ENCODE data around the gene DOK6.

DOK6 gene

GRCh38 chr18:69616114-69616513 is 215.4 kb downstream of the DOK6 start:
- DNase-seq (ENCODE audit: low spot score) = no peak
- TF ChIP-seq, protein P1, sequence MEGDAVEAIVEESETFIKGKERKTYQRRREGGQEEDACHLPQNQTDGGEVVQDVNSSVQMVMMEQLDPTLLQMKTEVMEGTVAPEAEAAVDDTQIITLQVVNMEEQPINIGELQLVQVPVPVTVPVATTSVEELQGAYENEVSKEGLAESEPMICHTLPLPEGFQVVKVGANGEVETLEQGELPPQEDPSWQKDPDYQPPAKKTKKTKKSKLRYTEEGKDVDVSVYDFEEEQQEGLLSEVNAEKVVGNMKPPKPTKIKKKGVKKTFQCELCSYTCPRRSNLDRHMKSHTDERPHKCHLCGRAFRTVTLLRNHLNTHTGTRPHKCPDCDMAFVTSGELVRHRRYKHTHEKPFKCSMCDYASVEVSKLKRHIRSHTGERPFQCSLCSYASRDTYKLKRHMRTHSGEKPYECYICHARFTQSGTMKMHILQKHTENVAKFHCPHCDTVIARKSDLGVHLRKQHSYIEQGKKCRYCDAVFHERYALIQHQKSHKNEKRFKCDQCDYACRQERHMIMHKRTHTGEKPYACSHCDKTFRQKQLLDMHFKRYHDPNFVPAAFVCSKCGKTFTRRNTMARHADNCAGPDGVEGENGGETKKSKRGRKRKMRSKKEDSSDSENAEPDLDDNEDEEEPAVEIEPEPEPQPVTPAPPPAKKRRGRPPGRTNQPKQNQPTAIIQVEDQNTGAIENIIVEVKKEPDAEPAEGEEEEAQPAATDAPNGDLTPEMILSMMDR (IDR thresholded peaks at IDR 0.05; ENCODE audit: extremely low read depth, missing control alignments) = no peak

- TF ChIP-seq, protein P1 (IDR thresholded peaks at IDR 0.05; ENCODE audit: extremely low read depth, missing control alignments) = no peak
- no peak for DNase-seq (ENCODE audit: low spot score)
These were observed 216.7 kb downstream of the DOK6 start for GRCh38 chr18:69617408-69617807.

- DNase-seq (ENCODE audit: low spot score) = no peak
- TF ChIP-seq, protein P1 (IDR thresholded peaks at IDR 0.05; ENCODE audit: extremely low read depth, missing control alignments) = no peak
These were observed 217.2 kb downstream of the DOK6 start for GRCh38 chr18:69617888-69618287.

GRCh38 chr18:69622184-69622583 is 221.5 kb downstream of the DOK6 start:
- DNase-seq (ENCODE audit: low spot score) = no peak
- TF ChIP-seq, protein P1 (IDR thresholded peaks at IDR 0.05; ENCODE audit: extremely low read depth, missing control alignments) = no peak

GRCh38 chr18:69622961-69623360 is 222.3 kb downstream of the DOK6 start:
- no peak for DNase-seq (ENCODE audit: low spot score)
- TF ChIP-seq, protein P1 (IDR thresholded peaks at IDR 0.05; ENCODE audit: extremely low read depth, missing control alignments) = no peak

GRCh38 chr18:69626171-69626570 is 225.5 kb downstream of the DOK6 start:
- no peak for DNase-seq (ENCODE audit: low spot score)
- TF ChIP-seq, protein P1 (IDR thresholded peaks at IDR 0.05; ENCODE audit: extremely low read depth, missing control alignments) = no peak

DNA sequence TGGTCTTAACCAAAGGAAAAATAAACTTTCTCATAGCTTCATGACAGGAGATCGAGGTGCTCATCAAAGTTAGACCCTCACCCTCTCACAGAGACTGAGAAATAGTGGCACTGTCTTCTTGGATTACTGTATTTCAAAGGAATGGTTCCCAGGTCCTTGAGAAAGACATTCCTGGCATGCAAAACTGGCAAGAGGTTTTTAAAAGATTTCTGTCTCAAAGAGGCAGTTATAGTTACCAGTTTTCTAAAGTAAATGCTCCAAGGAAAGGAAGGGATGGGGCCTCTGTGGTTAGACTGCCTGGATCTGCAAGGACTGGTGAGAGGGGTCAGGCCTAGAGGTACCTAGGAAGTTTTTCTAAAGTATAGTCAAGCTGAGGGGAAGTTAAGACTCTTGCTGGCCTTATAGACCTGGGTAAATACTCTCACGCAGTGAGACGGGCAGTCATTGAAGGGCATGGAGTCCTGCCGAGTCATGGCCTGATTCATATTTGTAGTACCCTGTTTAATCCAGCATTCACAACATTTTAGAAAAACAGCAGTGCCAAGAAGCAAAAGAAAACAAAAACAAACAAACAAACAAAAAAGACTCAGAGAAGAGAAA is 226.1 kb downstream of the DOK6 start:
- no peak for DNase-seq (ENCODE audit: low spot score)
- TF ChIP-seq, protein P1 (IDR thresholded peaks at IDR 0.05; ENCODE audit: extremely low read depth, missing control alignments) = no peak
